HG03103 (cell line): ENCODE data around the gene NOTUM.

Experiments
- ATAC-seq: cut with Tn5 transposase; IDR thresholded peaks from one replicate; pipeline ENCODE4 v1.9.1; 2021; ENCODE audit warnings: low read depth; ENCODE audit not compliant: unreplicated experiment

Gene NOTUM

DNA sequence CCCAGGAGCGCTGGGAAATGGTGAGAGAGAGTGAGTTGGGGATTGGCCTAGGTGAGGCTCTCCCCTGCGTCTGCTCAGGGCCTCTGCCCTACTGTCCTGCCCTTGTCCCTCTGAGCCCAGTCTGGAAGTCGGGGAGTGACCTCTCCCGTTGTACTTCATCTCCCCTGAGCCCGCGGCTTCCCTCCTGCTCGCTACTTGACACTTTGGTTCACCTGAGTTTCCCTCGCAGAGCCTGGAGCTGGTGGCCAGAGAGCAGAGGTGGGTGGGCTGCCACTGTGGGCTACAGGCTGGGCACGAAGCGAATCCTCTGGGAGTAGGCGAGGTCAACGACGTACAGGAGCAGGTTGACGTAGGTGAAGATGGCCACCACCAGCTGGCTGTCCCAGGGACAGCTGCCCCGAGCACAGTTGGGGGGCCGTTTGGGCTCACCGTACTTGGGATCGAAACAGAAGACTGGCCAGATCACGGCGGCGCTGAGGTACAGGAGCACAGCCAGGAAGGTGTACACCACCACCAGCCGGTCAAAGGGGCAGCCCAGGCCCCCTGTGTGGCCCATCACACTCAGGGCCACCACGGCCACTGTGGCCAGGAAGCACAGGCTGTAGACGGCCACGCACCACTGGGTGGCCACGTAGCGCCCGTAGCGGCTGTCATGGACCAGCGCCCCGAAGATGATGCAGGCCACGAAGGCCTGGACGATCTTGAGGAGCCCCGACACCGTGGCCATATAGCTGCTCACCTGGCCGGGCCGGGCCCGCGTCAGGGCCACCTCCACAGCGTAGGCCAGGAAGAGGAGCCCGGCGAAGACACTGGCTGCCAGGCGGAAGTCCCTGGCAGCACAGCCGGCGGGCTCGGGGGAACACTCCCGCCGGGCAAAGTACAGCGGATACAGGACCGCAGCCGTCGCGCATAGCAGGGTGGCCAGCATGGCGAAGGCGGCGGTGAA is 20.2 kb downstream of the NOTUM start:
- no peak for ATAC-seq

DNA sequence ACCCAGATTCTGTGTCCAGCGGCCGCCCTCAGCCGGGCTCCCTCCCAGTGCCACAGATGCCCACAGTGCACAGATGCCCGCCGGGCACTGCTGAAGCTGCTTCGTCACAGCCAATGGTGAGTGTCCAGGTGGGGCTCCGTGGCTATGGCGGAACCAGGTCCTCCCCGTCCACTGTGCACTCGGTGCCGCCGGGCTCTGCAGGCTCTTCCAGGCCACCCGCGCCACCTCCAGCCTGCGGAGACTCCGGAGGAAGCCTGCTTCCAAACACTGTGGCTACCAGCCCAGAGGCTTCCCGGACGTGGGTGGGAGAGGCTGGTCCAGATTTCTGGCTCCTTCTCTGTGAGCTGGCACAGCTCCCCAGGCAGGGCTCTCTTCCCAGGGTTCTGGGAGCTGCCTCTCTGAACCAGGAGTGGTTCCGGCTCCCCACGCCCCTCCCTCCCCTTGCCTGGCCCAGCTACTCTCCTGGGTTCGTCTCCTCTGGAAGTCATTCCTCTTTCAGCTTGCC is 21.1 kb downstream of the NOTUM start:
- ATAC-seq: no peak

DNA sequence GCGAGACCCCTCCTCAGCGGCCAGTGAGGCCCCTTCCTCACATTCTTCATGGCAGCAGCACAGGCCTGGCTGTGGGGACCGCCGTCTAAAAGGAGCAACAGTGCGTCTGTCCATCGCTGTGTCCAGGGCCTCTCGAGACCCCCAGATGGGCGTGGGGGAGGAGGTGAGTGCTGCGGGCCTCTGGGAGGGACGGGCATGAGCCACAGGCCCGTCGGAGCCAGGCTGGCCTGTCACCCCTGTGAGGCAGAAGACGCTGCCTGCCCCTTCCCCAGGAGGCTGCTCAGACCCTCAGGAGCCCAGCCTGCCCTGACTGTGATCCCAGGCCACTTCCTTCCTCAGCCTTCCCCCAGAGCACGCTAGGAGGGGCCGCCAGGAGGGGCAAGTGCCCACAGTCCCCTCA is 21.8 kb downstream of the NOTUM start:
- ATAC-seq: no peak

DNA sequence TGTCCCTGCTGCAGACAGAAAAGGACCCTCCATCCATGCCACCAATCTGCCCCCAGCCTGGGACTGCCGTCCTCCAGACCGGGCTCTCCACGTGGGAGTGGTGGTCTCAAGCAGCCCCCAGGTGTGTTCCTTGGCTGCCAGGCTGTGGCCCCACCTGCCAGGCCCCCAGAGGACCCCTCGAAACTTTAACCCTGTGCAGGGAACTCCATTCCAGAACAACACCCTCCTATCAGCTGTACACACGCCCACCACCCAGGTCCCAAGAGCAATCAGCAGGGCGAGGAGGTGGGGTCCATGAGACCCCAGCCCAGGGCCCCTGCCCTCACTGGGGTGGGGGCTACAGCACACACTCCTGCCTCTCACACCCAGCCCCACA is 25.3 kb downstream of the NOTUM start:
- no peak for ATAC-seq

DNA sequence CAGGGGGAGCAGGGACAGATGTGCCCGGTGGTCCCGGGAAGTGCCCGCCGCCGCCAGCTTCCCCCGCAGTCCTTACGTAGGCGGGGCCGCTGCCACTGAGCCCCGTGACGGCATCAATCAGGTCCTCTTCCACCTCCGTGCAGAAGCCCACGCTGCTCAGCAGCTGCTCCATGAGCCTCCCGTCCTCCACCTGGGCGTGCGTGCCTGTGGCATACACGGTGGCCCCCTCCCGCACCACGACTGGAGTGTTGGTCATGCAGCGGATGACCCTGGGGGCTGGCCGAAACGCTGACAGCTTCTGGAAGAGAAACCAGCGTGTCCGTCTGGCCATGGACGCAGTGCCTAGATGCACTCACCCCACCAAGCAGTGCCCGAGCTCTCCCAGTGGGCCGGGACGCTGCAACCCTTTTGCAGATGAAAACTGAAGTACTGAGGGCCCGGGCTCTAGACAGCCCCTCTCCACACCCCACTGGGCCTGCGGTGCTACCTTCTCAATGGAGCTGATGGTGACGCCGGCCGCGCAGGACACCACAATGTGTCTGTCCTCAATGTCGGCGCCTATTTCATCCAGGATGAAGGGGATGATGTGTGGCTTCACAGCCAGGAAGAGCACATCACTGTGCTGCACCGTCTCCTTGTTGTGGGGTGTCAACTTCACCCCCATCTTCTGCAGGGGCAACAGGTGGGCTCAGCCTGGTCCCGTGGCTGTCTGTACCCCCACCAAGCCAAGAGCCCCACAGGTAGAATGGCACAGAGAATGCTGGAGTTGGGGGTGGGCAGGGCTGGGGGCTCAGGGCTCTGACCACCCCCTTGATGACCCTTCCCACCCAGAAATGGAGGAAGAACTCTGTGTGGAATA is 25.9 kb downstream of the NOTUM start:
- no peak for ATAC-seq

DNA sequence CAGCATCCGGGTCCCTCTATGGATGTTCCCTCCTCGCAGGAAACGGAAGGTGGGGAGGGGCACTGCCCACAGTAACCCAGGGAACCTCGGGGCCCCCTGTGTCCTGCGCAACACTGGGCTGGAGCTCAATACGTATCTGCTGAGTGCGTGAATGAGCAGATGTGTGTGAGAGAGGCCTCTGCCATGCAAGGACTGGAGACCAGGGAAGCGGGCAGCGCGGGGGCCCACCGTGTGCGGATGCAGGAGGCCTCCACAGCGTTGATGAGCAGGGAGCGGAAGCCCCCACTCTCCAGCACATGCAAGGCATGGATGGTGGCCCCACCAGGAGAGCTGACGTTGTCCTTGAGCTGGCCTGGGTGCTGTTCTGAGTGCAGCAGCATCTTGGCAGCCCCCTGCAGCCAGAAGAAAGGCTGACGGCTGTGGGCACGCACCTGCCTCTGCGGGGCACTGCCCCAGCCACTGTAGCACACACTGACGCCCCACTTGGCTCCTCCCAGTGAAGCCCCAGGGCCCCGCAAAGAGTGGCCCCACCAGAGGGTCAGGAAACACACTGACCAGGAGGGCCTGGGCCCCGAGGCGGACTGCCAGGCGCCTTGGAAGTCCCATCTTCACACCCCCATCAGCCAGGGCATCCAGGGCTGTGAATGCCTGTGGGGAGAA is 26.8 kb downstream of the NOTUM start:
- ATAC-seq: no peak

DNA sequence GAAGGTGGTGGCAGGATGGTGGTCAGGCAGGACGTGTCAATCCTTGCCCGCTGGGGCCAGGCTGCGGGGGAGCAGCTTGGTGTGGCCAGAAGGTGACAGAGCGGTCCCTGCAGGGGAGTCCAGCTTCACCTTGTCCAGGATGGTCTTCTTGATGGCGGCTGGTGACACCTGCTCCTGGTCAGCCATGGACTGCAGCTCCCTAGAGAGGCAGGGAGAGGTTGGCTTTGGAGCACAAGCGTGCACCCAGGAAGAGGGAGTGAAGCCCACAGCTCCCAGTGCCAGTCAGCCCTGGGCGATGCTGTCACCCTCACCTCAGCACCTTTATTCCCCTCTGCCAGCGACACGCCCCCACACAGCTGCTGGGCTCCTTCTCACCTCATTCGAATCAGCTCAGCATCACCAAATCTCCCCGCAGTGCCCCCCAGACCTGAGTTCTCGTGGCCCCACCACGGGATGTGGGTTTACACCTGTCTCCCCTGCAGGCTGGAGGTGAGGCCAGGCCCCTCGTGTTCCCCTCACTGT is 27.7 kb downstream of the NOTUM start:
- ATAC-seq: no peak

DNA sequence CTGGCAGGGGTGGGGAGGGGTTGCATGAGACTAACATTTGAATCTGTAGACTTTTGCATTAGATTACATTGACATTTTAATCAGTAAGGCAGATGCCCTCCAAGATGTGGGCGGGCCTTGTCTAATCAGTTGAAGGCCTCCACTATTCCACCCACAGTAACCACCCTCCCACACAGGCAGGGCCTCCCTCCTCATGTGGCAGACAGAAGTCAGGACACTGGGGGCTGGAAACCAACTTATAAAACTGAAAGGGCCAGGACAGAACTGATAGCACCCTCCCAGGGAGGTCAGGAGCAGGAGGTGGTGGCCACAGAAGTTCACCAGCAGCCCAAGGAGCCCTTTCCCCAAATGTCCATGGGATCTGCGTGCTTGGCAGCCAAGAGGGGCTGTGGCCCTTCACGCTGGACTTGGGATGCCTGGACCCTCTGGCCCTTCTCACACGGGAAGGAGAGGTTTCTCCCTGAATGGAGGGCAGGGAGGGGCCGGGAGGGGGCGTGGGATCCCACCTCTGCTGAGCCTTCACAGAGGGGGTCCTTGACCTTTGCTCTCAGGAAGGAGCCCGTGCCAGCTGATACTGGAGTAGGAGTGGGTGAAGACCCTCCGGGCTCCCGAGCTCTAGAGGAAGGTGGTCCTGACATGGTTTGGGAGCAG is 28.5 kb downstream of the NOTUM start:
- ATAC-seq: no peak

DNA sequence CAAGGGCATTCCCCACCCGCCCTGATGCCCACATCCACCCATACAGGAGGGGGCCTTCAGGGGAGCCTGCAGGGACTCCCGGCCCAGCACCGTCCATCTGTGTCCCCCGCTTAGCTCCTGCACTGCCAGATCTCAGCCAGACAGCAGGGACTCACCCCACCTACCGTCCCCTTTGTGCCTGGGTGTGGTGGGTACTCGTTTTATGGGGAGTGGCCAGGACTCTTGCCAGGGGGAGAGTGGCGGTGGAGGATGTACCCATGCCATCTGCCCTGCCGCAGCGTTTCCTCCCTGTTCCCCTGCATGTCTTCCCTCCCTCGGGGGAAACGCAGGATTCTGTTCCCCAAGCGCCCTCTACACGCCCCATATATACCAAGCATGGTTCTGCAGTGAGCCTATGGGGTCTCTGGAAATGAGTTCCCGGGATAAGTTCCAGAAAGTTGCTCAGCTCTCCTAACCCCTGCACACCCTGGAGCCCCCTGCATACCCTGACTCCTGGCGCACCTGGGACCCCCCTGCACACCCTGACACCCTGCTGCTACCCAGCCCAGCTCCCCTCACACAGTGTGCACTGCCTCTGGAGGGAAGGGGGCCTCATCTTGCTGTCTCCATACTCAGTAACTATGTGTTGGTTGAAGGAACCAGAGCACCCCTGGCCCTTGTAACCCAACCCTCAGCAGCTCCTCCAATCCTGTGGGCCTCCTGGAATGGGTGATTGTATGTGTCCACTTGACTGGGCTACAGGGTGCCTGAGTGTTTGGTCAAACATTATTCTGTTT is 29.2 kb downstream of the NOTUM start:
- no peak for ATAC-seq

DNA sequence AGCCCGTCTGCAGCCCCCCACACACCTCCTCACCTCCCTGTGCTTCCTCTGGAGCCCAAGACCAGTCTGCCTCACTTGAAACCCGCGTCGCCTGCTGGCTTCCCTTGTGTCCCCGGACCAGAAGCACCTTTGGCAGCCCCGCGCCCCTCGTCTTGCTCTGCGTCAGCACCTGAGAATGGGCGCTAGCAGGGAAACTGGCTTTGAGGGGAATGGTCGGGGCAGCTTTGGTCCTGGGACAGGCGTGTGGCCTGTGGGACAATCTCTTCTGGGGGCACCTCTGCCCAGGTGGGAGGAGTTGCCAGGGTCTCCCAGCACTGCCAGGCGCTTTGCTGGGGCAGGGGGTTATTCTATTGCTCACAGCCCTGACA is 29.8 kb downstream of the NOTUM start:
- no peak for ATAC-seq

DNA sequence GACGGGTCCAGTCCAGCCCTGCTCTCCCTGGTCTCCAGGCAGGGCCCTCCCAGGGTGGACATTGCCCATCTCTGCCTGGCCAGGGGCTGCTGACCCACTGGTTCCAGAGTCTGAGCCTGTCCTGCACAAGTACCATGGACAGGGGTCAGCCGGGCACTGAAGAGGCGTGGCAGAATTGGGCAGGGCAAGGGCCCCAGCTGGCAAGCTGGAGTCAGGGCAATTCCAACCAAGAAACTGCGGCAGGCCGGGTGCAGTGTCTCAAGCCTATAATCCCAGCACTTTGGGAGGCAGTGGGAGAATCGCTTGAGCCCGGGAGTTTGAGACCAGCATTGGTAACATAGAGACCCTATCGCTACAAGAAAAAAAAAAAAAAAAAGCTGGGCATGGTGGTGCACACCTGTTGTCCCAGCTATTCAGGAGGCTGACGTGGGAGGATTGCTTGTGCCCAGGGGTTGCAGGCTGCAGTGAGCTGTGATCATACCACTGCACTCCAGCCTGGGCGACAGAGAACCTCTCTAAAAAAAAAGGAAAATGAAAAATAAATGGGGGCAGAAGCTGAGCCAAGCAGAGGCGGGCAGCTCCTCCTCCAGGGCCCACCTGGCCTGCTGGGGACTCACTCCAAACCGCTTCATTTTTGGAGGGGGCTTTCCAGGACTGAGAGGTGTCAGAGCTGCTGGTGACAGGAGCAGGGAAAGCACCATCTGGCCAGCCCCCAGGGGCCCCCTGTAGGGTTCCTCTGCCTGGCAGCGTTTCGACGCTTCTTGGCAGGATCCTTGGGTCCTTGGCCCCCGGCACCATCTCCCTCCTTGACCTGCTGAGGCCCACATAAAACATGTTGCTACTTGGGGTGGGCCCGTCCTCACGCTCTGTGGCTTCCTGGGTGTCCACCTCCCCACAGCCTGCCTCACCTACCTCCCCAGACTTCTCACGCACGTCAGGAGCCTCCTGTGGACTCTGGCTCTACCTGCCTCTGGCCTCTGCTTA is 30.6 kb downstream of the NOTUM start:
- ATAC-seq: no peak

DNA sequence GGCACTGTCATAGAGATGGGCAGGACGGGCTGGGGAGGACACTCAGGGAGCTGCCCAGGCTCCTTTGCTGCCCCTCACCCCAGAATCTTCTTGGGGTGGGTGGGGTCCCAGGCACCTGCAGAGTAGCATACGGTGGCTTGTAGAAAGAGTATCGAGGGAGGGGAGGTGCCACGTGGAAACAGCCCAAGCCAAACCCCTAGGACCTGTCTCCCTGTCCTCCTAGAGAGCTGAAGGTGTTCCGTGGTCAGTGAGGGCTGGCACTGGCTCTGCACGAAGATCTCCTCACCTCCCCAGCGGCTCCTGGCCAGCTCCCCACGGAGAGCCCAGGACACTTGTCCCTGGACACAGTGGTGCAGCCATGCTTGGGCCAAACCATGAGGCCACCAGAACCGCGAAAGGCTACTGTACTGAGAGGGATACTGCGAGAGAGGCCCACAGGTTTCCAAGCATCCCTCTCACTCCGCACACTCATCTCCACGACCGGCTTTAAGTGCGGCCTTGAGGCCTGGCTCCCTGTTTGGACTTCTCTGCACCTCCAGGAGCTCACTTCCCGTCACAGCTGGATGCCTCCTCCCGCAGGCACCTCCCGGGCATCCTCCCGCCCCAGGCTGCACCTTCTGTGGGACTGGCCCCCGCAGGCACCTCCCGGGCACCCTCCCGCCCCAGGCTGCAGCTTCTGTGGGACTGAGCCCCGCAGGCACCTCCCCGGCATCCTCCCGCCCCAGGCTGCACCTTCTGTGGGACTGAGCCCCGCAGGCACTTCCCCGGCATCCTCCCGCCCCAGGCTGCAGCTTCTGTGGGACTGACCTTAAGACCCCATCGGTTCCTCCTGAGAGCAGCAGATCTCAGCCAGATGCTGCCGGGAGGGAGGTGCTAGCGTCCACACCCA is 31.5 kb downstream of the NOTUM start:
- ATAC-seq: no peak

DNA sequence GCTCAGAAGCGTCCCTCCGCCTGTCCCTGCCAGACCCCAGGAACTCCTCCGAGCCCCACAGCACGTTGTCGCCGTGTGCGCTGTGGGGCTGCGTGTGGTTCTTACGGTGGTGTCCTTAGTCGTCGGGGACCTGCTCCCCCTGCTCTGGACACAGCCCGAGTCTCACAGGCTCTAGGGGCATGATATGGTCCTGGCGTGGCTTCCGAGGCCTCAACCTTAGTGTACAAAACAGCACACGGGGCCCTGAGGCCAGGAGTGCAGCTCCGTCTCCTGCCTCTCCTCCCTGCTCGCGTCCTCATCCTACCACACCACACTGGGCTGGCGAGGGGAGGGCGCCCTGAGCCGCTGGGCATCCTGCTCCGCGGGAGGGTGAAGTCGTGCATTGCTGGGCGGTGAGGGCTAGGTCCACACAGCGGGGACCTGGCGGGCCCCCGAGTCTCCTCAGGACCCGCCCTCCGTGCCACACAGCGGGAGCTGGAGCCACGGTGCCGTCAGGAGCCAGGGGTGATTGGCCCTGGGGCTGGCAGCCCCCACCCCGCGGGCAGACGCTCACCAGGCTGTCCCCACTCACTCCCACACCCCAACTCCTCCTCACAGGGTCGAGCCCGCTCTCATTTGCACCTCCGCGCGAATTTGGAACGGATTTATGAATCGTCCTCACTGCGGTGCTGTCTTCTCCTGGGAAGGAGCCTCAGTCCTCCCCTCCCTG is 32.3 kb downstream of the NOTUM start:
- ATAC-seq: no peak

DNA sequence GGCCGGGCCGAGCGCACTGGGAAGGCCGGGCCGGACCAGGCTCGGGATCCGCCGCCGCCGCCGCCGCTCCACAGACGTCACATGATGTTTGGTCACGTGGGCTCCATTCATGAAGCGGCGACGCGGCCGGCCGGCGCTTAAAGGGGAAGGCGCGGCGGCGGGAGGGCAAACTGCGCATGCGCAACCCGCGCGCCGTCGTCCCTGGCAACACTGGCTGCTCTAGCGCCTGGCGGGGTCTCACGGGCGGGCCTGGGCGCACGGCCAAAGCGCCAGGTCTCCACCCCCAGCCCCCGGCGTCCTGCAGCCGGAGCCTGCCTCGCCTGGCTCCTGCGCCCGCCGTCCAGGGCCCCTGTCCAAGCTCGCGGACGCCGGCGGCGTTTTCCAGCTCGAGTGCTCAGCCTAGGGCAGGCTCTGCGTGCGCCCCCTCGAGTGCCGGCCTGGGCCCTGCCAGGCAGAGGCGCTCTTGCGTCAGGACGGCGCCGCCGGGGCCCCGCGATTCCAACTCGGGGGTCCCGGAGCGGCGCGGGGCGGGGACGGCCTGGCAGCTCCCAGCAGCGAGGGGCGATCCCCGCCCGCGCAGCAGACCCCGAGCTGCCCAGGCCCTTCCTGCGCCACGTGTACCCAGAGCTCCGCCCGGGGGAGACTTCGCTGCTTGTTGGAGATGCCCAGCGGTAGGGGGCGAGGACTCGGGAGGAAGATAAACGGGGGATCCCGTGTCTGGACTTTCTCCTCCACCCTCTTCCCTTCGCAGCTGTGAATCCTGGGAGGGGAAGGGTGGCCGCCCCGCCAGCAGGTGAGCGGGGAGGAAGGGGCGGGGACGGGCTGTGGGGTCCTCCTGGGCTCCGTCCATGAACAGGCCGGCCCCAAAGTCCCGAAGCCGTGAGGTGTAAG is 33.1 kb downstream of the NOTUM start, which contains the start of gene MAFG:
MAFG (minus strand) TSS at position 83 of the 891 bp plus-strand sequence. CDS start 4,550 bp downstream, outside the sequence.
- ATAC-seq: no peak

DNA sequence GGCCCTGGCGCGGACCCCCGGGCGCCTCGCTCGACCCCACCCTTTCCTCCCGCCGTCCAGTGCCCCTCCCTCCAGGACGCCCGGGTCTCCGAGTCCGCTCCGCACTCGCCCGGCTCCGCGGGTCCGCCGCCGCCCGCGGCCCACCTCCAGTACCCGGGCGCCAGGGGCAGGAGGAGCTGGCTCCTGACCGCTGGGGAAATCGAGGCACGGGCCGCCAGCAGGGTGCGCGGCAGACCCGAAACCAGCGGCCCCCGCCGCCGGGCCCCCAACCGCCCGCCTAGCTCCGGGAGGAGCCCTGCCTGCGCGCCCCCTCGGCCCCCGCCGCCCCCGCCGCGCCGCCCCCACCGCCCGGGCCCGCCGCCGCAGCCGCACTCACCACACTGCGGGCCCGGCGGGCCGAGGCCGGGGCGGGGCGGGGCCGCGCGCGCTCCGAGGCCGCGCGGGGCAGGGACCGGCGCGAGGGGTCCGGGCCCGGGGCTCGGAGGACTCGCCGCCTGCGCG is 33.8 kb downstream of the NOTUM start:
- no peak for ATAC-seq
